ENCODE data around the gene BEST3.
A peak's percentile ranks its signal among the peaks of the same experiment; 100 is the strongest.

Gene BEST3

DNA sequence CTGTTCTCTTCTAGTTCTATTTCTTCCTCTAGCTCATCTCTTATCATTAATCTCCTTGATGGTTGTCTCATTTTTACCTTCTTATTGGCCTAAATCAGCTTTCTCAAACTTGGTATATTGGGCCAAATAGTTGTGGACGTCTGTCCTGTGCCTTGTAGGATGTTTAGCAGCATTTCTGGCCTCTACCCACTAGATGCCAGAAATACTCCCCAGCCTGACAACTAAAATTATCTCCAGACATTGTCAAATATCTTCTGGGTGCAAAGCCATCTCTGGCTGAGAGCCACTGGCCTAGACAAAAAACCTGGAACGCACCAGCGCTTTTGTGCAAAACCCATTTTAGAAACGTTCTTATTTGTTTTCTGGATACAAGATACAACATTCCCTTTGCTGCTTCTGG lies 49.6 kb downstream of the BEST3 start:
- TF ChIP-seq USF1 (IDR thresholded peaks at IDR 0.05) = no peak
- no peak for TF ChIP-seq CREB1 (IDR thresholded peaks at IDR 0.05; ENCODE audit: low read depth)
- no peak for TF ChIP-seq NFIC (IDR thresholded peaks at IDR 0.05)
- no peak for TF ChIP-seq REST (IDR thresholded peaks at IDR 0.05; ENCODE audit: low read depth)
- TF ChIP-seq RAD21 (IDR thresholded peaks at IDR 0.05; ENCODE audit: low read depth) = 0 out of 2 replicates have a peak, but pooled peaks have one; percentile 28
- no peak for TF ChIP-seq ZBTB7A (IDR thresholded peaks at IDR 0.05; ENCODE audit: low read depth)

DNA sequence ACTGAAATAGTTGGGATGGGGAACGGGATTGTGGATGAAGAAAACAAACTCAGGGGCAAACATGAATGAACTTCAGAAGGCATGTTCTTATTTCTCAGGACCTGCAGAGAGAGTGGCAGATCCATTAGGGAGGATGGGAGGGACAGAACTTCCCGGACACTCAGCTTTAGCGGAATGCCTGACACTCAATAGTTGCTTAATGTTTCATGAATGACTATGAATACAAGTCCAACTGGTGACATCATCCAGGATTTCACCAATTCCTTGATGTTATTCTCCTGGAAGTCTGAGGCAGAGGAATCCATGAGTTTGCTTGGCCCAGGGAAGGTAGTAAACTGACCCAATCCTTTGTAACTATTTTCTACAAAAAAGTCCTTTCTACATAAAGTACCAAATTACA lies 50.6 kb downstream of the BEST3 start:
- TF ChIP-seq ZBTB7A (IDR thresholded peaks at IDR 0.05; ENCODE audit: low read depth) (no peak), USF1 (IDR thresholded peaks at IDR 0.05) (no peak), TEAD4 (IDR thresholded peaks at IDR 0.05) (no peak), TAF1 (IDR thresholded peaks at IDR 0.05; ENCODE audit: low read depth) (no peak), TCF12 (IDR thresholded peaks at IDR 0.05; ENCODE audit: low read depth) (no peak), YY1 (IDR thresholded peaks at IDR 0.05; ENCODE audit: low read depth) (no peak), FOXM1 (IDR thresholded peaks at IDR 0.05; ENCODE audit: borderline replicate concordance, low read depth) (no peak), CREB1 (IDR thresholded peaks at IDR 0.05; ENCODE audit: low read depth) (no peak), NFIC (IDR thresholded peaks at IDR 0.05) (no peak), EGR1 (IDR thresholded peaks at IDR 0.05) (no peak), CEBPB (IDR thresholded peaks at IDR 0.05) (no peak), REST (IDR thresholded peaks at IDR 0.05; ENCODE audit: low read depth) (no peak)
- TF ChIP-seq, protein P1, sequence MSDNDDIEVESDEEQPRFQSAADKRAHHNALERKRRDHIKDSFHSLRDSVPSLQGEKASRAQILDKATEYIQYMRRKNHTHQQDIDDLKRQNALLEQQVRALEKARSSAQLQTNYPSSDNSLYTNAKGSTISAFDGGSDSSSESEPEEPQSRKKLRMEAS (IDR thresholded peaks at IDR 0.05) = no peak

GRCh38 chr12:69647178-69647577 lies 51.9 kb downstream of the BEST3 start:
- TF ChIP-seq CREB1 (IDR thresholded peaks at IDR 0.05; ENCODE audit: low read depth) = no peak
- TF ChIP-seq REST (IDR thresholded peaks at IDR 0.05; ENCODE audit: low read depth) = no peak
- TF ChIP-seq EP300 (IDR thresholded peaks at IDR 0.05; ENCODE audit: borderline replicate concordance) = no peak
- no peak for TF ChIP-seq RAD21 (IDR thresholded peaks at IDR 0.05; ENCODE audit: low read depth)
- no peak for TF ChIP-seq TEAD4 (IDR thresholded peaks at IDR 0.05)
- no peak for TF ChIP-seq FOXM1 (IDR thresholded peaks at IDR 0.05; ENCODE audit: borderline replicate concordance, low read depth)
- TF ChIP-seq USF1 (IDR thresholded peaks at IDR 0.05) = no peak
- TF ChIP-seq YY1 (IDR thresholded peaks at IDR 0.05; ENCODE audit: low read depth) = no peak
- no peak for TF ChIP-seq TCF12 (IDR thresholded peaks at IDR 0.05; ENCODE audit: low read depth)
- TF ChIP-seq EGR1 (IDR thresholded peaks at IDR 0.05) = no peak
- no peak for TF ChIP-seq ZBTB7A (IDR thresholded peaks at IDR 0.05; ENCODE audit: low read depth)
- TF ChIP-seq, protein P1 (IDR thresholded peaks at IDR 0.05) = no peak
- no peak for TF ChIP-seq NFIC (IDR thresholded peaks at IDR 0.05)
- no peak for TF ChIP-seq CEBPB (IDR thresholded peaks at IDR 0.05)

- no peak for TF ChIP-seq EGR1 (IDR thresholded peaks at IDR 0.05)
- no peak for TF ChIP-seq TCF12 (IDR thresholded peaks at IDR 0.05; ENCODE audit: low read depth)
- TF ChIP-seq TEAD4 (IDR thresholded peaks at IDR 0.05) = no peak
- no peak for TF ChIP-seq RAD21 (IDR thresholded peaks at IDR 0.05; ENCODE audit: low read depth)
- TF ChIP-seq FOXM1 (IDR thresholded peaks at IDR 0.05; ENCODE audit: borderline replicate concordance, low read depth) = no peak
- no peak for TF ChIP-seq ZBTB7A (IDR thresholded peaks at IDR 0.05; ENCODE audit: low read depth)
- no peak for TF ChIP-seq NFIC (IDR thresholded peaks at IDR 0.05)
These were observed 54.1 kb downstream of the BEST3 start for GRCh38 chr12:69645031-69645430.
